Measurements from ENCODE around the gene AK5.

AK5 gene

GRCh38 chr1:77589231-77589630, 307.4 kb downstream of the AK5 start:
- no peak for DNase-seq (ENCODE audit: low read depth, low spot score)

DNA sequence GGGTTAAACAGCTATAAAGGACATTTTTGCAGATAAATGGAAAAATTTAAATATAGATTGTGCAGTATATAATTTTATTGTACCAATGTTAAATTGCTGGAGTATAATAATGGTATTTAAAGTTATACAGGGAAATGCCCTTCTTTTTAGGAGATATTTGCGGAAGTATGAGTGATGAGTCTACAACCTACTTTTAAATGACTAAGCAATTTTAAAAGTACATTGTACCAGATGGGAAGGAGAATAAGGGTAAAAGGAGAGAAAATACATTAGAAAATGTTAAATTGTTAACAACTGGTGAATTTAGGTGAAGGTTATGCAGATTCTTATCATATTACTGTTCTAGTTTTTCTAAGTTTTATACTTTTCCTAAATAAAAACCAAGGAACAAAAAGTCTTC, 308.8 kb downstream of the AK5 start:
- DNase-seq (ENCODE audit: low read depth, low spot score): no peak

- no peak for DNase-seq (ENCODE audit: low read depth, low spot score)
Observed at GRCh38 chr1:77592906-77593305, 311.1 kb downstream of the AK5 start.

GRCh38 chr1:77594366-77595112, 312.7 kb downstream of the AK5 start:
- no peak for DNase-seq (ENCODE audit: low read depth, low spot score)

DNA sequence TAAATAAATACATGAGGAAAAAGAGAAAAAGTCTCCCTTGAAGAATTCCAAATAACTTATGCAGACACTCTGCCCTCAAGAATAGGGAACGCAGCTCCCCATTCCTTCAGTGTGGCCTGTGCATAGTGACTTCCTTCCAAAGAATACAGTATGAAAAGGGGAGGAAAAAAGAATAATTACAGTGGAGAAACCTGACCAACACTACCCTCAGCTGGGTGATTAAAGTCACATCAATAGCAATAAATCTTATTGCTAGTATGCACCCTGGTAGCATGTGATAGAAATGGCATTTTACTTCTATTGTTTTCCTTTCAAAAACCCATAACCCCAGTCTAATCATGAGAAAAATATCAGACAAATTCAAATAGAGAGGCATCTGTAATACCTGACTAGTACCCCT, 315.5 kb downstream of the AK5 start:
- no peak for DNase-seq (ENCODE audit: low read depth, low spot score)

- DNase-seq (ENCODE audit: low read depth, low spot score): no peak
Observed at GRCh38 chr1:77605246-77606026, 323.6 kb downstream of the AK5 start.

- no peak for DNase-seq (ENCODE audit: low read depth, low spot score)
Observed at GRCh38 chr1:77608893-77609292, 327.1 kb downstream of the AK5 start.
